NCI-H2081 treated with DMSO at 0.1 percent for 48 hours (cell line): ENCODE measurements around the gene TGM2.

Source experiments
- DNase-seq: peaks from one replicate; lab custom pipeline; 2025; lab: John Stamatoyannopoulos, UW

The TGM2 gene

DNA sequence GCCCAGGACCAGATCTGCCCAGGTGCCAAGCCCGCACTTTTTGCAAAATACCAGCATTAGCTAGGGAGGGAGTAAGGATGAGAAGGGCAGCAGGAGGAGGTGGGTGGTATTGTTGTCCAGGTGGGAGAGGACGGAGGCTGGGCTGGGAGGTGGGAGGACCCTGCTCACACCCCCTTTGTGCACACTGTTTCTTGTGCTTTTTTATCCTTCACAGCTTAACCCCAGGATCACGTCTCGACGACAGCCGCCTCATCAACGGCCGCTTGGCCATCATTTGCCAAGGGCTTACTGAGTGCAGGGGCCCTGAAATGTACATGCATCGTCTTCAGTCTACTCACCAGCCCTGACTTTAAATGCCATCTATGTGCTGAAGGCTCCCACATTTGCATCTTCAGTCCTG, 12.1 kb upstream of the TGM2 start:
- no peak for DNase-seq

DNA sequence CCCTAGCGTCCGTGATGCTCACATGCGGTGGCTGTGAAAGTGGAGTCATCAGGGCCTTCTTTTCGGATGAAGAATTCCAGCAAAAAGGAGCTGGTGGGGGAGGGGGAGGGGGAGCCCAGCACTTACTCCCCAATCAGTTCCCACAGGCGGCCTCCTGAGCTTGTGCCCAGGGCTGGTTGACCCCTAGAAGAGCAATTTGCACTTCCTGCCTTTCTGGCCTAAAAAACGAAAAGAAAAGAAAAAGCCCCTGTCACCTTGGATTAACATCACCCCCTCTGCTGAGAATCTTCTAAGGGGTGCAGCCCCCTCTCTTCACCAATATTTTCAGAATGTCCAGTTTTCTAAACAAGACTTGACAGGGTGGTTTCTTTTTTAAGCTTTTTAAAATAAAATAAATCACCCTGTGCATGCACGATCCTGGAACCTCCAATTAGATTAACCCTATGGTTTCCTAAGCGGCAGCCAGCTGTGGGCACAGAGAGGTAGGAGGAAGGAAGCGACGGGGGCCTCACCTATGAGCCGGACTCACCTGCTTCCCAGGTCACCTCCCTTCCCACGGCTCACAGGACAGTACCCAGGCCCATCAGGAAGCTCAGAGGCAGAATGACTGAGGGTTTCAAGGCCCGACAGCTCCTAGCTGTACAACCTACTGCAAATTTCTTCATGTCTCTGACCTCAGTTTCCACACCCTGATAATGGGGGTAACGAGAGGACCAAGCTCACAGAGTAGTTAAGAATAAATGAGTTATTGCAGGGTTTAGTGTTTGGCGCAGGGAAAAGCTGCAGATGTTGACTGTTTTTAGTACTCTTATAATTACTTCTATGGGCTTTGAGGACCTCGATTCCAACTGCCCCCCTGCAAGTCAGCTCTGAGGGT, 10.5 kb upstream of the TGM2 start:
- no peak for DNase-seq

DNA sequence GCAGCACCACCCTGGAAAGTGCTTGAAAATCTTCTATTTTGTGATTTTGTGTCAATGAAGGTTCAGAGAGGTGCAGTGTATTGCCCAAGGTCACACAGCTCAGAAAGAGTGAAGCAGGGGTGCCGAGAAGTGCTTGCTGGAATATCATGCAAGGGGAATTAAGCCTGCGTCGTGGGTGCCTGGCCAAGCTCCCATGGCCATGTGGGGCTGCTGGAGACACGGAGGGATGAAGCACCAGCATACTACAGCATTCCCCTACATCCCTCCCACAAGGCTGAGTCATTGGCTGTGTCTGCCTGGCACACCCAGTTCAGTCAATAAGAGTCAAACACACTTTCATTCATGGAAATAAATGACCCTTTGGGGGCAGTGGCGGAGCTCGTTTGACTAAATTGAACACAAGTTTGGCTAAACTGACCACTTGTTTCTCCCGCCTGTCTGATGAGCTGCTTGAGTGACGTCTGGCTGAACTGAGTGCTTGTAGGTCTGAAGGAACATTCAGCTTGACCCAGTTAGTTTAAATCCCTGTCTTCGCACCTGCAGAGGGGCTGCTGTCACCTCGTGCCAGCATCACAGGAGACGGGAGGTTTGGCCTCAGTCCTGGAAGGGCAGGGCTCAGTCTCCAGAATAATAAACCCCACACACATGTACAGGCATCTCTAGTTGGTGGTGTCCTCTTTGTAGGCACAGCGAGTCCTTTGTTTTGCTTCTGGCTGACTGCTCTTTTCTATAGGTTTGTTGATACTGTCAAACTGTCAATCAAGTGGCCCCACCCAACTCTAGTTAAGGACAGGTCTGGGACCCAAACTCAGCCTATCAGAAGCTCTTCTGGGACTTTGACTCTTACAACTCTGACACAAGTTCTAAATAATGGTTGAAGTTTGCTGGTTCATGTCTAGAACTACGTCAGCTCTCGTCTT, 8.4 kb upstream of the TGM2 start:
- DNase-seq = no peak

DNA sequence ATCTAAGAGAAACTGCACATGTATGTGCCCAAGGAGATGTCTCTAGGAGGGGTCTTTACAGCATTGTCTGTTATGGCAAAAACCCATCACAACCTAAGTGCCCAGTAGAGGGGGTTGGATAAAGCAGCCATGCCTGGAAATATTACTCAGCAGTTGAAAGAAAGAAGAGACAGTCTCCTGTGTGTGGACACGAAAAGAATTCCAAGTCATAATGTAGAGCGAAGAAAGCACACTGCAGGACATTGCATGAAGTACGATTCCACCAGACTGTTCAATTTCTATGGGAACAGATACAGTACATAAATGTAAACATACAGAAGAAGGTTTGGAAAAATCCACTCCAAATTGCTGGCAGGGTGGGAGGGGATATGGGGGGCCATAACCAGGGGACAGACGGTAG, 7.3 kb upstream of the TGM2 start:
- no peak for DNase-seq

DNA sequence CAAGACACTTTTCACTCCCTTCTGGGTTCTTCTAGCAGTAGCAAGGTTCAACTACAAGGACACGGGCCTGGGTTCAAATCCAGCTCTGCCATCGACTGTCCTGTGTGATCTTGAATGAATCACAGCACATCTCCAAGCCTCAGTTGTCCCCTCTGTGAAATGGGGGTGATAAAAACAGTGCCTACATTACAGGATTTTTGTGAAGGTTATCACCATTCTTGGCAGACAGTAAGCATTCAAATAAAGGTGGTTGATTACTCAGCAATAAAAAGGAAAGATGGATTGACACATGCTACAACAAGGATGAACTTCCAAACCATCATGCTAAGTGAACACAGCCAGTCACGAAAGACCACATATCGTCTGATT, 6.6 kb upstream of the TGM2 start:
- no peak for DNase-seq

DNA sequence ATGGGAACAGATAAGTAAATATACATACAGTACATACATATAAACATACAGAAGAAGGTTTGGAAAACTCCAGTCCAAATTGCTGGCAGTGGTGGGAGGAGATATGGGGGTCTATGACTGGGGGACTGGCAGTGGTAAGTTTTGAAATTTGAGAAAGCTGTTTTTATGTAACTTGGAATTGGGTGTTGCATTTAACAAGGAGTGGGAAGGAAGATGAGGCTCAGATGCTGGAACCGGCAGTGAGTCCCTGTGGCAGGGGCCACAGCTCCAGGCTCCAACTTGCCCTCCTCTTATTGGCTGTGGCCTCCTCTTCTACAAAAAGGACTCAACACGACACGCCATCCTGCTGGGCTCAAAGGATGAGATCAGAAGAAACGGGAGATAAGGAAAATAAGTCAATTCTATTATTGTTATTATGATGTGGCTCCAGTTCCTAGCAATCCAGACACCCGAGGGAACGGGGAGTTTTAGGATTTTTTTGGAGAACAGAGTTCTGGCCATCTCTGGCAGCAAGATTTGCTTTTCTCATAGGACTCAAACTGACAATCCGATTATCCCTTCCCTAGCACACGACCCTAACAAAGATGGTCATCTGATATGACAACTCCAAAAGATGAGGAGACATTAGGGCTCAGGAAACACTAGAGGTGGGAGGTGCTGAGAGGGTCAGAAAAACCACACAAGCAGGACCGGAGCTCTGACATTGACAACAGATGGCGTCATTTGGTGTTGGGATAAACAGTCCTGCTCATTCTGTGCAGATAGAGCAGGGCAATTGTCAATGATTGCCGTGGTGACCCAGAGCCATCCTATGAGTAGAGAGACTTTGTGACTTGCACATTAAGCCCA, 6.0 kb upstream of the TGM2 start:
- DNase-seq = no peak

DNA sequence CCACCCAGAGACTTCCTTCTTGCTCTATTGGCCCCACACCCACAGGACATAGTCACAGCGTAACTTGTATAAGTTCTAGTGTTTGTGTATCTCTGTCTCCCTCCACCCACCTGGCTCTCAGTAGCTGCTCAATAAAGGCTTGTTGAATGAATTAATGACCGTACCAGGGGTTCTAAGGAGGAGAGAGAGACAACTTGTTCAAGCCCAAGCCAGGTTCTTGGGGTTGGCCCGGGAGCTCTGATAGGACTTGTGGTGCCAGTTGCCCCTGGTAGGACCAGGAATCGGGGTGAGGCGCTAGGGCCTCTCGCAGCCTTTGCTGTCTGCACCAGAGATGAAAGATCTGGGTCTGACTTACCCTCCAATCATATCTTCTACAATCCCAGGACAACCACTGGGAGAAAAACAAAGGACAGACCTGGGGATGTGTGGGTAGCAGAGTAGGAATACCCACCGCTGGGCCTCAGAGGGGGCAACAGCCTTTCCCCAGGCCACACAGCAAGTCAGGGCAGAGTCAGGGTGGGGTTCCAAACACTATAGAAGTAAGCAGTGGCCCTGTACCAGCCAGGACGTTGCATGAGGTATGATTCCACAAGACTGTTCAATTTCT, 5.3 kb upstream of the TGM2 start:
- DNase-seq = no peak

DNA sequence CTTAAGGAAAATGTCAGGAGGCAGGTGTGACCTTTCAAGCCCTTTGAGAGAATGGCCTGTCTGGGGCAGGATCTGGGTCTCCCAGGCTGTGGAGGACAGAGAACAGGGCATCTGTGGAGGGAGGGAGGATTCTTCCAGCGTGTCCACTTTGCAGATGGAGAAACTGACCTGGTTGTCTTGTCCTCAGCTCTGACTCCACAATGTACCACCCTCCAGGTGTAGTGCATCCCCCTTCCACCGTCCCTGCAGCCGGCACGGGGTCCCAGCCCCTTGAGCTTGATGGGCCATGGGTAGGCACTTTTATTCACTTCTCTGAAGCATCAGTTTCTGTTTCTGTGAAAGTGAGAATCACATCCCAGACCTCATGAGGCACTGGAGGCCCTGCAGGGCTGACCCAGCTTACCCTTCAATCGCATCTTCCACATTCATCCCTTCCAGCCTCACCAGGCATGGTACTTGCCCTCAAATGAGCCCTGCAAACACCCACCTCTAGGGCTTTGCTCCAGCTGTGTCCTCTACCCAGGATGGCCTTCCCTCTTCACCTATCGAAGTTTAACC, 4.6 kb upstream of the TGM2 start:
- no peak for DNase-seq

DNA sequence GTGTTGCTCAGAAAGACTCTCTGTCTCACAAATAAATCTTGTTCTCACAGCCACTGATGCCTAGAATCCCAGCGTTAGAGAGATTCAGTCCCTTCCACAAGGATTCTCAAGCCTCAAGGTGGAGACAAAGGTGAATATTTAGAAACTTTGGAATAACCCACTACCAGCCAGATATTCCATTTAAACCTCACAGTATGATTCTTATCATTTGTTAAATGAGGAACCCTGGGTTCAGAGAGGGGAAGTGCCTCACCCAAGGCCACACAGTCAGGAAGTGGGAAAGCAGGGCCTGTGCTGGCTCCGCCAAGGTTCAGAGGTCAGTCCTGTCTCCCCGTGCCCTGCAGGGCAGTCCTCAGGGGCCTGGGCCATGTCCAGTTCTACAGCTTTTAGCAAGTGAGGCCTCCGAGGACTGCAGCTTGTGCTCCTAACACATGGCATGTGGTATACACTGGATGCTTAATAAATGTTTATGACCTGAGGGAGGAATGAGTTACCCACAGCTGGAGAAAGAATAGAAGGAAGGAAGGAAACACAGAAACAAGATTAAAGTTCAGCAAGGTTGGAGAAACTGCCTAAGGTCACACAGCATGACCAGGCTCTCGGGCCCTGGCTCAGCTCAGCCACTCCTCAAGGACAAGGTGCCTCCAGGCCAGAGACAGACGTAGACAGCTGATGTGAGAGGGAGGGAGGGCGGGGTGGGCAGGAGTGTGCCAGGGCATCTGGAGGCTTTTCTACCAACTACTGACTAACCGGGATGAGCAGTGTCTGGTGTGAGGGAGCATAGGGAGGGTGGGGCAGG, 3.9 kb upstream of the TGM2 start:
- DNase-seq = no peak

DNA sequence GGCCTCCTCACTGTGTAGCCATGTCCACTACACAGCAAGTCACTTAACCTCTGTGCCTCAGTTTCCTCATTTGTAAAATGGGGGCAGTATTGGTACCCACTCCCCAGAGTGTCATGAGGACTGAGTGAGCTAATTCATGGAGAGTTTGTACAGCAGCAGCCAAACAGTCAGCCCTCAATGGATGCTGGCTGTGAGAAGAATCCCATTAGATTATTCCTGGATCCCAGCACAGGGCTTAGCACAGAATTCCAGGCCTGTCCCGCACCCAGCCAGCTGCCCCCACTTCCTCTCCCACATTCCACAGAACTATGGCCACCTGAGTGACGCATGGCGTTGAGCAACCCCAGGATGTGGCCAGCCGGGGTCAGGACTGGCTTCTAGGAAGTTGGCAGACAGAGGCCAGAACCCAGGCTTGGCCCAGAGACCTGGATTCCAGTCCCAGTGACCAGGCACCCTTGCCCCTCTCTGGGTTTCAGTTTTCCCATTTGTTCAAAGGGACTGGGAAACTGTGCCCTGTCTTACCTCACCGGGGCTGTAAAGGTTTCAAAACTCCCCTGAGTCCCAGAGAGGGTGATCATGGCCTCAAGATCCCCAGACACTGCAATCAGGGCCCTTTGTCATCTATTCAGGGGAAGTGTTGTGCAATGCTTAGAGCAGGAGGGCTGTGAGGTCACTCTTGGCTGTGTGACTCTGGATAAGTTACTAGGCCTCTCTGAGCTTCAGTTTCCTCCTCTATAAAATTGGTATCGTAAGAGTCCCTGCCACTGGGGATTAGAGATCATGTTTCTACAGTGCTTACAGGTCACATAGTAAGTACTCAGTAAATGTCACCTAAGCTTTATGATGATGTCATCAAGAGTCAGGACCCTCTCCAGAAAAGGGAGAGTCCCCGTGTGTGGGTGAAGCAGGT, 3.0 kb upstream of the TGM2 start:
- no peak for DNase-seq

DNA sequence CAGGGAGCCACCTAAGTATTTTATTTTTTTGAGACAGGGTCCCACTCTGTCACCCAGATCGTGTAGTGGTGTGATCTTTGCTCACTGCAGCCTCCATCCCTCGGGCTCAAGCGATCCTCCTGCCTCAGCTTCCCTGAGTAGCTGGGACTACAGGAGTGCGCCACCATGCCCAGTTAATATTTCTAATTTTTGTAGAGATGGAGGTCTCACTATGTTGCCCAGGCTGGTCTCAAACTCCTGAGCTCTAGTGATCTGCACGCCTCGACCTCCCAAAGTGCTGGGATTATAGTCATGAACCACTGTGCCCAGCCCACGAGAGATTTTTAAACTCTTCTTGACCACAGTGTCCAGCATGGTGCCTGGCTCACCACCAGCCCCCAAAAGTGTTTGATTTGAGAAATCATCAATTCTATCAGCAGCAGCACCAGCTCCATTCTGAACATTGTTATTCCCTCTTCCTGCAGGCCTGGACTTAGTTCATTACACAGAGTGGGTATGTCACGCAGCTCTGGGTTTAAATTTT, 2.3 kb upstream of the TGM2 start:
- DNase-seq = no peak

DNA sequence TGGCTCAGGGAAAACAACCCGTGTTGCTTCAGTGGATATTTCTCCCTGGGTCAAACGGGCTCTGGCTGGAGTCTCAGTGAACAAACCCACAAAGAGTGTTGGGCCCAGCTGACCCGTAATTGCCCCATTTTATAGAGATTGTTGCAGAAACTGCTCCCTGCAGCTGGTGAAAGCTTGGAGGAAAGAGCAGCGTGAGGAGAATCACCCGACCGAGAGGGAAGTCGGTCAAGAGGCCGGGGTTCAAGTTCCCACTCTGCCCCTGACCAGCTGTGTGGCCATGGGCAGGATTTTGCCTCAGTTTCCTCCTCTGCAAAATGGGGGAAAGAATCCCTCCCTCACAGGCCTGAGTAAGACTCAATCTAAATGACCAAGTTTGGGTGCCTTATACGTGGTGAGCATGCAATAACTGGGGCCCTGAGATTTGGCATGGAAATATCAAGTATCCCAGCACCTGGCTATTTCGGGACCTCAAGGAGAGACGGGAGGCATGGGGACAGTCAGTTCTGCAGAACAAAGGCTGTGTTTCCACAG, 1.7 kb upstream of the TGM2 start:
- no peak for DNase-seq

DNA sequence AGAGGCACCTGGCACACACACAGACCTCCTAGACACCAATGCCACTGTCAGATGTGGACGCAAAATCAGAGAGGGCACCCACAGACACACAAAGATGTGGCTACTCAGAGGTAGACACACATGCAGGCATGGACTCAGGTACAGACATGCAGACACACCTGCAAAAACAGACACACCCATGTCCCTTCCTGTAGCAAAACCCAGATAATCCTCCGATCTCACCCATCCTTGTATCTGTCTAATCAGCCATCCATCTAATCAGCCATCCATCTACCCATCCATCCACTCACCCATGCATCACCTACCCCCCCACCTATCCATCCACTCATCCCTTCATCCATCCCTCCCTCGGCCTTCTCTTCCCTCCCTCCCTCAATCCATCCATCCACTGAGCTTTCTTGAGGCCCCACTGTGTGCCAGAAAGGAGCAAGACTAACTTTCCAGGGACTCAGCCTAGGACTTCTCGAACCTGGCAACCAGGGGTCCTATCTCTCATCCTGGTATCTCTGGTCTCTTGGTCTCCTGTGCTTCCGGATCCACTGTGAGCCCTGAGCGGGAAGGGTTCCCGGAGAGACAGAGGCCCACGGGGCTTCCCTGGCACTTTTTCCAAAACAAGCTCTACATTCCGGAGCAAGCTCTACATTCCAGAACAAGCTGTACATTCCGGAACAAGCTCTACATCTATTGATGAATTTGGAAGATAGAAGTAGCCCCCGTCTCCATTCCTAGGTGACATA, 1.1 kb upstream of the TGM2 start:
- no peak for DNase-seq

DNA sequence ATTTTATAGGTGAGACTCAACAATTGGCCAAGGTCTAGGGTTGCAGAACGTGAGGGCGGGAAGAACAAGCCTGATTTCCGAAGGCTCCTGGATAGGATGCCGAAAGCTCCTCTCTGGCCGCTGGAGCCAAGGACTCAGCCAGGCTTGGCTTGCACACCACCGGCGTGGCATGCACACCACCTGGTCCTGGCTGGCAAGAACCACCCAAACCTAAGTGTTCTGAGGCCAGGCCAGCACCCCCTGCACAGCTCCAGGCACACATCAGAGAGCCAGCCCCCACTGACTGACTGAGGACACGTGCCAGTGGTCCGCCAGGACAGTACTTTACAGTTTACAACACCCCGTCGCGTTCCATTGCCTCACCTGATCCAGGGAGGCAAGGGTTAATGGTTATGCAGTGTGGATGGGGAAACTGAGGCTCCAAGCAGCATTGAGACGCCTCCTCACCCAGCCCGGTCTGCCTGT, 414 bp downstream of the TGM2 start:
- DNase-seq = no peak

DNA sequence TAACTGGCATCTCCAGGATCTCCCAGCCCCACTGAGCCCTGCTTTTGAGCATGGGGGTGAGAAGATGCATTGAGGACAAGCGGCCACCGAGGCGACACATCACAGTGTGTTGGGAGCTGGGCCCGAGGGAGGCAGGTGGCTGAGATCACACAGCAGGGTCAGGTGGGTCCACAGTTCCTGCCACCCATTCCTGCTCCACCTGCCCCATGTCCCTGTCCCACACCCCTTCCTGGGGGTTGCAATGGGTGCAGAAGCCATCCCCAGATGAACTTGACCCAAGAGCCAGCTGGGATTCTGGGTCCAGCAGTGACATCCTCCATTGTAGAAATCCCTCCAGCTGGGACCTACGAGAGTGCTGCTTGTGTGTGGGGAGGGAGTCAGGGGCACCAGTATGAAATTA, 1.0 kb downstream of the TGM2 start:
- DNase-seq = no peak

DNA sequence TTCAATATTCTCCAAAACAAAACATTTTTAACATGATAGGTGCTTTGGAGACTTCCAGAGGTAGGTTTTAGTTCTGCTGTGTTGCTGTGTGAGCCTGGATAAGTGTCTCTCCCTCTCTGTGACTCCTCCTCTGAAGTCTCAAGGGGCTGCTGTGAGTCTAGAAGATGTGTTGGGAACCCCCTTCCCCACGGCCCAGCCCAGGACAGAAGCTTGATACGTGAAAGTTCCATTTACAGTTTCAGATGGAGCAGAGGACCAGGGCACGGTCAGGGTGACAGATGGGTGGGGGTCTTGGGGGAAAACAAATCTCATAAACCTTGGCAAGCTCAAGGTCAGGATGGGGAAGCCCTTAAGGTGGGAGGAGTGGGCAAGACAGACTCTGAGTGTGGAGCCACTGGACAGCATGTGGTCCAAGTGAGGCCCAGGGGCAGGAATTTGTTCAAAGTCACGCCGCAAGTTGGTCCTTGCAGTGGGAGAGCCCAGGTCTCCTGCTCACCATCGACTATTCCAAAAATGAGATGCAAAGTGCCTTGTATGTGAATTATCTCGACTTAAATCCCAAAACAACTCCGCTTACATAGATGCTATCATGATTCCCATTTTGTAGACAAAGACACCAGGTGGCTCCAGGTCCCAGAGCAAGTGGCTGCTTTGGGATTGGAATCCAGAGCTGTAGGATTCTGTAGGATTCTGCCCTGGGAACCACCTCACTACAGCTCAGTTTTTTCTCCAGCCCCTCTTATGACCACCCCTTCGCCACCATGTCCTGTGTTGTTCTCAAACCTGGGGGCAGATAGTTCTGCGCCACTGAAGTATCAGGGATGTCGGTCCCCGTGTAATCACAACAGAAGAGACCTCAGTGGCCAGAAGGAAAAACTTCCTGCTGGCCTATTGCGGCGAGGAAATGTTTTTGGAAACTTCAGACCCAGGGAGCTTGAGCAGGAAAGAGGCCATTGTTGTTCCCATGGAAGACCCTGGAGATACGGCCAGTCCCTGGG, 1.9 kb downstream of the TGM2 start:
- DNase-seq = no peak

DNA sequence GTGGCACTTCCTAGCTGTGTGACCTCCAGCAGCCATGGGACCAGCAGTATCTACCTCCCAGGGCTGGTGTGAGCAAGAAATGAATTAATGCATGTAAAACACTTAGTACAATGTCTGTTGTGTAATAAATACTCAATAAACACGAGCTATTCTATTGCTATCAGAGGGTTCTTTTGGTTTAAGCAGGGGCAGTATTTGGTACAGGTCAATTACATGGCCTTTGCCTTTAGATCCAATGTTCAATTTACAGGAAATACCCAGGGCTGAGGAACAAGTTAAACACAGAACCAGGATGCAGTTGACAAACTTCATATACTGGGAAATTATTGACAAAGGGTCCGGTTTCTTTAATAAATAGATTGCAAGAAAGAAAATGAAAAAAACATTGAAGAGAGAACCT, 2.9 kb downstream of the TGM2 start:
- DNase-seq = no peak
